Kidney (tissue), 14 donors: ENCODE data around the gene RRAD. TPM values are rescaled to one million over a fixed set of nuclear protein-coding genes. Genes with fewer than 3 reads are reported as not detected.

ENCODE experiments used
- DNase-seq, 5 donors: peaks; one replicate each; pipeline ENCODE4 v3.0.0-alpha.2; 2013 to 2020
- FAIRE-seq: peaks from 2 replicates; lab custom pipeline; 2012; peaks lifted over from hg19 to GRCh38; lab: Jason Lieb, UNC
- H3K27ac ChIP-seq, 2 donors: one replicate each; pipeline ENCODE4 v1.7.0; 2013; ENCODE audit warnings: low read depth in 2 of 2, low read length in 2 of 2, inconsistent platforms in 1 of 2
- H3K27me3 ChIP-seq: one replicate; pipeline ENCODE4 v1.7.1; 2013; ENCODE audit warnings: low read length, inconsistent platforms; ENCODE audit not compliant: control insufficient read depth, insufficient read depth
- H3K36me3 ChIP-seq, 3 donors: one replicate each; pipeline versions ENCODE4 v1.7.0 to v1.7.1; 2013; ENCODE audit warnings: low read length in 3 of 3, control low read depth in 1 of 3, inconsistent platforms in 1 of 3; ENCODE audit not compliant: insufficient read depth in 3 of 3, control insufficient read depth in 2 of 3
- H3K4me1 ChIP-seq, 3 donors: one replicate each; pipeline versions ENCODE4 v1.7.0 to v1.7.1; 2013; ENCODE audit warnings: low read length in 3 of 3, inconsistent platforms in 1 of 3, low read depth in 1 of 3; ENCODE audit not compliant: control insufficient read depth in 2 of 3, insufficient read depth in 2 of 3
- H3K4me3 ChIP-seq, 3 donors: one replicate each; pipeline versions ENCODE4 v1.7.0 to v1.8.1; 2013; ENCODE audit warnings: low read length in 3 of 3, control low read depth in 1 of 3, inconsistent platforms in 1 of 3
- H3K9ac ChIP-seq, 3 donors: one replicate each; pipeline versions ENCODE4 v1.7.0 to v1.7.1; 2013; ENCODE audit warnings: low read length in 3 of 3, control low read depth in 1 of 3, inconsistent platforms in 1 of 3
- H3K9me3 ChIP-seq, 3 donors: one replicate each; pipeline versions ENCODE4 v1.7.0 to v1.7.1; 2013; ENCODE audit warnings: low read length in 3 of 3, control low read depth in 1 of 3, inconsistent platforms in 1 of 3; ENCODE audit not compliant: control insufficient read depth in 2 of 3, insufficient read depth in 1 of 3
- intact Hi-C: fragments of 100-400 bp; cut with DNase I; formaldehyde crosslinking; loops from one replicate; pipeline ENCODE4 v1.11.1; 2022
- polyA plus RNA-seq: library from polyadenylated mRNA; stranded (reverse); fragments of 350-450 nt; fragmentation: Illumina TruSeq; extraction: RNeasy Lipid Tissue Mini Kit (QIAGEN cat#74804); gene quantifications from one replicate; pipeline ENCODE4 v1.2.3, GENCODE V29; 2014; ENCODE audit warnings: low read depth, low replicate concordance; ENCODE audit not compliant: insufficient read depth
- total RNA-seq: library from RNA; stranded (reverse); fragmentation: NEBNext Ultra II Directional; extraction: Animal tissue kit (Norgen Biotek cat#: 25700); gene quantifications from one replicate; pipeline ENCODE4 v1.2.1, GENCODE V29; 2021
- TF ChIP-seq, protein P1 (sequence below): IDR thresholded peaks from 3 replicates; pipeline ENCODE4 v1.5.1; 2012; ENCODE audit warnings: mild to moderate bottlenecking, moderate library complexity, borderline replicate concordance; ENCODE audit not compliant: insufficient read depth; ENCODE audit errors: extremely low read depth
- donor health status: control.
- donor health status: control.
- donor health status: control.
- donor health status: control.
- donor health status: control.
- donor health status: DM: yes; HTN: yes; CAD: no.
- donor health status: Normal renal cell carcinoma (clear cell type).

RRAD gene
- total and polyA plus RNA-seq, 2 donors from 2014 or later: 14.3 to 90.9 TPM

GRCh38 chr16:66917741-66918140 is 7.6 kb downstream of the RRAD start:
- TF ChIP-seq, protein P1, sequence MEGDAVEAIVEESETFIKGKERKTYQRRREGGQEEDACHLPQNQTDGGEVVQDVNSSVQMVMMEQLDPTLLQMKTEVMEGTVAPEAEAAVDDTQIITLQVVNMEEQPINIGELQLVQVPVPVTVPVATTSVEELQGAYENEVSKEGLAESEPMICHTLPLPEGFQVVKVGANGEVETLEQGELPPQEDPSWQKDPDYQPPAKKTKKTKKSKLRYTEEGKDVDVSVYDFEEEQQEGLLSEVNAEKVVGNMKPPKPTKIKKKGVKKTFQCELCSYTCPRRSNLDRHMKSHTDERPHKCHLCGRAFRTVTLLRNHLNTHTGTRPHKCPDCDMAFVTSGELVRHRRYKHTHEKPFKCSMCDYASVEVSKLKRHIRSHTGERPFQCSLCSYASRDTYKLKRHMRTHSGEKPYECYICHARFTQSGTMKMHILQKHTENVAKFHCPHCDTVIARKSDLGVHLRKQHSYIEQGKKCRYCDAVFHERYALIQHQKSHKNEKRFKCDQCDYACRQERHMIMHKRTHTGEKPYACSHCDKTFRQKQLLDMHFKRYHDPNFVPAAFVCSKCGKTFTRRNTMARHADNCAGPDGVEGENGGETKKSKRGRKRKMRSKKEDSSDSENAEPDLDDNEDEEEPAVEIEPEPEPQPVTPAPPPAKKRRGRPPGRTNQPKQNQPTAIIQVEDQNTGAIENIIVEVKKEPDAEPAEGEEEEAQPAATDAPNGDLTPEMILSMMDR: no peak
- H3K4me3 ChIP-seq: peak overlapping the region; percentile 7 to 86 (median 84)
- intact Hi-C loops: no loop called here
- no peaks in the 10 kb centered on the region for H3K27me3 ChIP-seq
- DNase-seq (no peak), FAIRE-seq (no peak)
- peak overlapping the region in 2 of 3 donors; percentile 87 to 88 for H3K9ac ChIP-seq
- no peaks in the 10 kb centered on the region for H3K9me3 ChIP-seq
- peaks cover 0 to 35% (median 27%) of the 10 kb centered on the region in 3 donors for H3K4me1 ChIP-seq
- peaks cover 0 to 14% (median 3%) of the 10 kb centered on the region in 3 donors for H3K36me3 ChIP-seq
- H3K27ac ChIP-seq: peak overlapping the region; percentile 93

- Histone ChIP-seq H3K9me3 (no peaks in the 10 kb centered on the region), H3K27ac (peak overlapping the region; percentile 62 to 78), H3K36me3 (peaks cover 0 to 23% (median 6%) of the 10 kb centered on the region in 3 donors), H3K4me1 (peaks cover 0 to 41% (median 23%) of the 10 kb centered on the region in 3 donors), H3K9ac (peak overlapping the region in 2 of 3 donors; percentile 20 to 87), H3K4me3 (peak overlapping the region in 2 of 3 donors; percentile 47 to 84), H3K27me3 (no peaks in the 10 kb centered on the region)
- FAIRE-seq (no peak), DNase-seq (no peak)
- intact Hi-C loops: no loop called here
- TF ChIP-seq, protein P1: no peak
These were observed 8.8 kb downstream of the RRAD start for GRCh38 chr16:66916518-66916917.

- FAIRE-seq (no peak), DNase-seq (peak in 1 of 5 donors; percentile 46)
- no peaks in the 10 kb centered on the region for H3K27me3 ChIP-seq
- TF ChIP-seq, protein P1: no peak
- no peaks in the 10 kb centered on the region for H3K9me3 ChIP-seq
- peak overlapping the region in 2 of 3 donors; percentile 21 to 26 for H3K4me3 ChIP-seq
- peaks cover 0 to 31% (median 17%) of the 10 kb centered on the region in 3 donors for H3K4me1 ChIP-seq
- peaks cover 0 to 23% (median 6%) of the 10 kb centered on the region in 3 donors for H3K36me3 ChIP-seq
- intact Hi-C loops: no loop called here
- peak overlapping the region in 1 of 3 donors; percentile 38 for H3K9ac ChIP-seq
- peak overlapping the region; percentile 6 to 27 for H3K27ac ChIP-seq
These were observed 10.3 kb downstream of the RRAD start for GRCh38 chr16:66915041-66915440.
